Kidney (tissue), 14 donors: ENCODE results near the gene SLC44A3. TPM values are rescaled to one million over a fixed set of nuclear protein-coding genes. Genes with fewer than 3 reads are reported as not detected.
"Not testable (repeated sequence)": the region's sequence is repeated elsewhere in the genome, so short reads cannot be mapped to it uniquely, and the experiment has no call there.

Experiments
- DNase-seq, 5 donors: peaks; one replicate each; pipeline ENCODE4 v3.0.0-alpha.2; 2013 to 2020
- FAIRE-seq: peaks from 2 replicates; lab custom pipeline; 2012; peaks lifted over from hg19 to GRCh38; lab: Jason Lieb, UNC
- H3K27ac ChIP-seq, 2 donors: one replicate each; pipeline ENCODE4 v1.7.0; 2013; ENCODE audit warnings: low read depth in 2 of 2, low read length in 2 of 2, inconsistent platforms in 1 of 2
- H3K27me3 ChIP-seq: one replicate; pipeline ENCODE4 v1.7.1; 2013; ENCODE audit warnings: low read length, inconsistent platforms; ENCODE audit not compliant: control insufficient read depth, insufficient read depth
- H3K36me3 ChIP-seq, 3 donors: one replicate each; pipeline versions ENCODE4 v1.7.0 to v1.7.1; 2013; ENCODE audit warnings: low read length in 3 of 3, control low read depth in 1 of 3, inconsistent platforms in 1 of 3; ENCODE audit not compliant: insufficient read depth in 3 of 3, control insufficient read depth in 2 of 3
- H3K4me1 ChIP-seq, 3 donors: one replicate each; pipeline versions ENCODE4 v1.7.0 to v1.7.1; 2013; ENCODE audit warnings: low read length in 3 of 3, inconsistent platforms in 1 of 3, low read depth in 1 of 3; ENCODE audit not compliant: control insufficient read depth in 2 of 3, insufficient read depth in 2 of 3
- H3K4me3 ChIP-seq, 3 donors: one replicate each; pipeline versions ENCODE4 v1.7.0 to v1.8.1; 2013; ENCODE audit warnings: low read length in 3 of 3, control low read depth in 1 of 3, inconsistent platforms in 1 of 3
- H3K9ac ChIP-seq, 3 donors: one replicate each; pipeline versions ENCODE4 v1.7.0 to v1.7.1; 2013; ENCODE audit warnings: low read length in 3 of 3, control low read depth in 1 of 3, inconsistent platforms in 1 of 3
- H3K9me3 ChIP-seq, 3 donors: one replicate each; pipeline versions ENCODE4 v1.7.0 to v1.7.1; 2013; ENCODE audit warnings: low read length in 3 of 3, control low read depth in 1 of 3, inconsistent platforms in 1 of 3; ENCODE audit not compliant: control insufficient read depth in 2 of 3, insufficient read depth in 1 of 3
- intact Hi-C: fragments of 100-400 bp; cut with DNase I; formaldehyde crosslinking; loops from one replicate; pipeline ENCODE4 v1.11.1; 2022
- polyA plus RNA-seq: library from polyadenylated mRNA; stranded (reverse); fragments of 350-450 nt; fragmentation: Illumina TruSeq; extraction: RNeasy Lipid Tissue Mini Kit (QIAGEN cat#74804); gene quantifications from one replicate; pipeline ENCODE4 v1.2.3, GENCODE V29; 2014; ENCODE audit warnings: low read depth, low replicate concordance; ENCODE audit not compliant: insufficient read depth
- total RNA-seq: library from RNA; stranded (reverse); fragmentation: NEBNext Ultra II Directional; extraction: Animal tissue kit (Norgen Biotek cat#: 25700); gene quantifications from one replicate; pipeline ENCODE4 v1.2.1, GENCODE V29; 2021
- TF ChIP-seq, protein P1 (sequence below): IDR thresholded peaks from 3 replicates; pipeline ENCODE4 v1.5.1; 2012; ENCODE audit warnings: mild to moderate bottlenecking, moderate library complexity, borderline replicate concordance; ENCODE audit not compliant: insufficient read depth; ENCODE audit errors: extremely low read depth
- donor health status: control.
- donor health status: control.
- donor health status: control.
- donor health status: control.
- donor health status: control.
- donor health status: DM: yes; HTN: yes; CAD: no.
- donor health status: Normal renal cell carcinoma (clear cell type).

Gene SLC44A3
- total and polyA plus RNA-seq, 2 donors from 2014 or later, result 35.2 to 49.6 TPM

DNA sequence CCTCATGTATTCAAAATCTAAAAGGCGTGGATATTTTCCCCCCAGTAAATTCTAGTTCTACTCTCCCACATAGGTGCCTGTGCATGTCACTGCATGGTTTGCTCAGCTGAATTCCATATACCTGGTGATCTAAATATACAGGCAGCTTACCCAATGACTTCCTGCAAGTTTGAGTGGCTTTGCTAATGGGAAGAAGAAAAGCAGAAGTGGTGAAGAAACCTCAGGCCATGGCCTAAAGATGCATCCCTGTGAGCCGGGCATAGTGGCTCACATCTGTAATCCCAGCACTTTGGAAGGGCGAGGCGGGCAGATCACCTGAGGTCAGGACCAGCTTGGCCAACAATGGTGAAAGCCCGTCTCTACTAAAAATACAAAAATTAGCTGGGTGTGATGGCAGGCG lies 11.5 kb downstream of the SLC44A3 start:
- no peaks in the 10 kb centered on the region for H3K9me3 ChIP-seq
- H3K4me3 ChIP-seq, result no peak overlapping the region
- H3K4me1 ChIP-seq, result peaks cover 0 to 10% (median 0%) of the 10 kb centered on the region in 3 donors
- DNase-seq, result no peak
- H3K9ac ChIP-seq, result no peak overlapping the region
- intact Hi-C loops, result no loop called here
- TF ChIP-seq, protein P1, sequence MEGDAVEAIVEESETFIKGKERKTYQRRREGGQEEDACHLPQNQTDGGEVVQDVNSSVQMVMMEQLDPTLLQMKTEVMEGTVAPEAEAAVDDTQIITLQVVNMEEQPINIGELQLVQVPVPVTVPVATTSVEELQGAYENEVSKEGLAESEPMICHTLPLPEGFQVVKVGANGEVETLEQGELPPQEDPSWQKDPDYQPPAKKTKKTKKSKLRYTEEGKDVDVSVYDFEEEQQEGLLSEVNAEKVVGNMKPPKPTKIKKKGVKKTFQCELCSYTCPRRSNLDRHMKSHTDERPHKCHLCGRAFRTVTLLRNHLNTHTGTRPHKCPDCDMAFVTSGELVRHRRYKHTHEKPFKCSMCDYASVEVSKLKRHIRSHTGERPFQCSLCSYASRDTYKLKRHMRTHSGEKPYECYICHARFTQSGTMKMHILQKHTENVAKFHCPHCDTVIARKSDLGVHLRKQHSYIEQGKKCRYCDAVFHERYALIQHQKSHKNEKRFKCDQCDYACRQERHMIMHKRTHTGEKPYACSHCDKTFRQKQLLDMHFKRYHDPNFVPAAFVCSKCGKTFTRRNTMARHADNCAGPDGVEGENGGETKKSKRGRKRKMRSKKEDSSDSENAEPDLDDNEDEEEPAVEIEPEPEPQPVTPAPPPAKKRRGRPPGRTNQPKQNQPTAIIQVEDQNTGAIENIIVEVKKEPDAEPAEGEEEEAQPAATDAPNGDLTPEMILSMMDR, result no peak
- FAIRE-seq, result no peak
- H3K36me3 ChIP-seq, result peaks cover 0 to 36% (median 4%) of the 10 kb centered on the region in 3 donors
- no peaks in the 10 kb centered on the region for H3K27me3 ChIP-seq
- H3K27ac ChIP-seq, result no peak overlapping the region

DNA sequence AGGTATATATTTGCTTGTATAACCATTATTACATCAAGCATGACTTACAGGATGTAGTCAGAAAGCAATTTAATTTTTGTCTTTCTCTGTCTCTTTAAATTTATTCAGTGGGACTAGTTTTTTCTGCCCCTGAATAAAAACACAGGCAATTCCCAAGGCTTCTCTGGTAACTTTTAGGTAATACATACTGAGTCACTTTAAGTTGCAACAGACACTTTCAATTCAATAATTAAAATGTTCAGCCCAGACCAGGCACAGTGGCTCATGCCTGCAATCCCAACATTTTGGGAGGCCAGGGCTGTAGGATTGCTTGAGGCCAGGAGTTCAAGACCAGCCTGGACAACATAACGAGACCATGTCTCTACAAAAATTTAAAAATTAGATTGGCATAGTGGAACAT lies 12.3 kb downstream of the SLC44A3 start:
- Histone ChIP-seq H3K9me3 (no peaks in the 10 kb centered on the region), H3K36me3 (peaks cover 0 to 31% (median 1%) of the 10 kb centered on the region in 3 donors), H3K27me3 (no peaks in the 10 kb centered on the region), H3K4me1 (peaks cover 0 to 6% (median 0%) of the 10 kb centered on the region in 3 donors), H3K27ac (peak overlapping the region in 1 of 2 donors; percentile 69), H3K4me3 (no peak overlapping the region), H3K9ac (no peak overlapping the region)
- TF ChIP-seq, protein P1, result no peak
- intact Hi-C loops, result no loop called here
- FAIRE-seq (no peak), DNase-seq (no peak)

DNA sequence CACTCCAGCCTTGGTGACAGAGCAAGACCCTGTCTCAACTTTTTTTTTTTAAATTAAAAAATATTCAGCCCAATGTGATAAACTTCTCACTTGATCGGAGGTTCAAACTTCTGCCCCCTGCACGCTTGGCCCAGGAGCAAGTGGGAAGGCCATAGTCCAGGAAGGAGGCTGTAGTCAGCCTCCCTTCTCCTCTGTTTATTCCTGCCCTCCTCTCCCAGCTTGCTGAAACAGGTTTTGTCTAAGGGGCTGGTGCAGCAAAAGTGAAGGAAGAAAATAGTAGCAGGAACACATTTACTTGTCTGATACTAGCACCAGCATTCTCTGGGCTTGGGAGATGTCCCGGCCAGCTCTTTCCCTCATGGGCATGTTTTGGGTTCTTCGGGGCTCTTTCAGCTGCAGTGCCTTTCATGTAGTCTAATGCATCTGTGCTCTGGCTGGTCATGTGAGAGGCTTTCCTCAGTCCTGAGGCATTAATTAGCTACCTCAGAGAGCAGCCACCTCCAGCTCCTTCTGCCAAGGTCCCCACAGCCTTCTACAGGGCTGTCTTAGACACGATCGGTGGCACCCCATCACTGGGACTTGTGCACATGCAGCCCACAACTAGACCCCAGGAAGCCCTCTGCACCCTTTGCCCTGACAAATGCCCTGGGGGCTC lies 12.9 kb downstream of the SLC44A3 start:
- intact Hi-C loops, result no loop called here
- DNase-seq (no peak), FAIRE-seq (no peak)
- TF ChIP-seq, protein P1, result no peak
- no peak overlapping the region for H3K9ac ChIP-seq
- peak overlapping the region in 1 of 2 donors; percentile 69 for H3K27ac ChIP-seq
- H3K36me3 ChIP-seq, result peaks cover 0 to 26% (median 0%) of the 10 kb centered on the region in 3 donors
- no peaks in the 10 kb centered on the region for H3K27me3 ChIP-seq
- H3K9me3 ChIP-seq, result no peaks in the 10 kb centered on the region
- H3K4me1 ChIP-seq, result peaks cover 0 to 6% (median 0%) of the 10 kb centered on the region in 3 donors
- no peak overlapping the region for H3K4me3 ChIP-seq

DNA sequence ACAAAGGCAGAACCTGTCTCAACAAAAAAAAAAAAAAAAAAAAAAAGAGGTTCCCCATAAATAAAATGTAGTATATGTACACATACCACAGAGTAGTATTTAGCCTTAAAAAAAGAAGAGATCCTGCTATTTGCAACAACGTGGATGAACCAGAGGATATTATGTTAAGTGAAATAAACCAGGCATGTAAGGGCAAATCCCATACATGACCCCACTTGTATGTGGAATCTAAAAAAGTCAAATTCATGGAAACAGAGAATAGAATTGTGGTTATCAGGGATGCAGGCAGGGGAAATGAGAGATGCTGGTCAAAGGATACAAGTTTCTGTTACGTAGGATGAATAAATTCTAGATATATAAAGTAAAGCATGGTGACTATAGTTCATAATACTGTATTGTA lies 16.7 kb downstream of the SLC44A3 start:
- intact Hi-C loops, result no loop called here
- Histone ChIP-seq H3K27me3 (no peaks in the 10 kb centered on the region), H3K27ac (no peak overlapping the region), H3K9ac (no peak overlapping the region), H3K9me3 (no peaks in the 10 kb centered on the region), H3K36me3 (peaks cover 0 to 20% (median 8%) of the 10 kb centered on the region in 3 donors), H3K4me1 (peaks cover 0 to 6% (median 0%) of the 10 kb centered on the region in 3 donors), H3K4me3 (no peak overlapping the region)
- DNase-seq (no peak), FAIRE-seq (no peak)
- TF ChIP-seq, protein P1, result no peak

DNA sequence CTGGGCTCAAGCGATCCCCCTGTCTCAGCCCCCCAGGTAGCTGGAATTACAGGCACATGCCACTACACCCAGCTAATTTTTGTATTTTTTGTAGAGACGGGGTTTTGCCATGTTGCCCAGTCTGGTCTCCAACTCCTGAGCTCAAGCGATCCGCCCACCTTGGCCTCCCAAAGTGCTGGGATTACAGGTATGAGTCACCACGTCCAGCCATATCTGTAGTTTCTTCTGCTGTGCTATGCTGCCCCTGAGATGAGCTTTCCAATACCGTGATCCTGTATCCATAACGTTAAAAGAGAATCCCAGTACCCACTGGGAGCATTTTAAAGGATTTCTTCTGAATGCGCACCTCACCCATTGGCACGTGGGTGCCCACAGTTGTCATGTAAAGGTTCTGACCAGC lies 20.2 kb downstream of the SLC44A3 start:
- H3K9ac ChIP-seq, H3K4me1 ChIP-seq, FAIRE-seq, H3K9me3 ChIP-seq, H3K27me3 ChIP-seq, H3K27ac ChIP-seq, intact Hi-C loops, DNase-seq, H3K4me3 ChIP-seq: not testable (repeated sequence)
- peaks cover 0 to 42% (median 17%) of the 10 kb centered on the region in 3 donors for H3K36me3 ChIP-seq
